Measurements from ENCODE around the gene HOXD13. TPM values are rescaled to one million over a fixed set of nuclear protein-coding genes. Genes with fewer than 3 reads are reported as not detected.

Gene HOXD13
- total RNA-seq, 1 experiment from 2014 or later = 0.36 TPM

- H3K4me1 ChIP-seq (ENCODE audit: insufficient read depth, low read length) = peaks cover 10% of the 10 kb centered on the region
- no peaks in the 10 kb centered on the region for H3K9me2 ChIP-seq (replicated peaks; ENCODE audit: low read length)
- no peak overlapping the region for H3K27ac ChIP-seq (ENCODE audit: low read length)
- POLR2A ChIA-PET (ENCODE audit: unreplicated experiment) = no interaction called here
- no peak overlapping the region for H3K4me2 ChIP-seq (ENCODE audit: low read length)
- H3F3A ChIP-seq (ENCODE audit: low read length, unreplicated experiment) = no peaks in the 10 kb centered on the region
- no peak overlapping the region for H3K4me3 ChIP-seq (ENCODE audit: low read length)
- CTCF ChIA-PET = no interaction called here
- H3K36me3 ChIP-seq (ENCODE audit: low read depth, low read length) = no peaks in the 10 kb centered on the region
- intact Hi-C loops (cut with micrococcal nuclease) = no loop called here
- BruUV-seq (replicated peaks) = no TSS peak
- TF ChIP-seq EZH2phosphoT487 (IDR thresholded peaks at IDR 0.05; ENCODE audit: borderline replicate concordance, low read length) (no peak), CTCF (conservative IDR thresholded peaks at IDR 0.05; ENCODE audit: low read depth, low read length) (no peak), EZH2 (IDR thresholded peaks at IDR 0.05; ENCODE audit: low read length, unreplicated experiment) (no peak)
- DNase-seq = no peak
- no peaks in the 10 kb centered on the region for H4K20me1 ChIP-seq (ENCODE audit: low read length)
- H2AFZ ChIP-seq (ENCODE audit: low read length) = no peak overlapping the region
- H3K9ac ChIP-seq (ENCODE audit: low read length) = no peak overlapping the region
- no peaks in the 10 kb centered on the region for H3K79me2 ChIP-seq (ENCODE audit: low read length)
- ATAC-seq = no peak
- peaks cover 15% of the 10 kb centered on the region for H3K27me3 ChIP-seq (ENCODE audit: low read length)
- no peaks in the 10 kb centered on the region for H3K9me3 ChIP-seq (ENCODE audit: low read length)
These were observed 10.7 kb downstream of the HOXD13 start for GRCh38 chr2:176103194-176103593.

GRCh38 chr2:176103742-176104315 is 11.3 kb downstream of the HOXD13 start:
- DNase-seq (no peak), ATAC-seq (no peak)
- TF ChIP-seq EZH2phosphoT487 (IDR thresholded peaks at IDR 0.05; ENCODE audit: borderline replicate concordance, low read length) (no peak), EZH2 (IDR thresholded peaks at IDR 0.05; ENCODE audit: low read length, unreplicated experiment) (no peak), CTCF (conservative IDR thresholded peaks at IDR 0.05; ENCODE audit: low read depth, low read length) (no peak)
- ChIA-PET CTCF (no interaction called here), POLR2A (ENCODE audit: unreplicated experiment) (no interaction called here)
- Histone ChIP-seq H2AFZ (ENCODE audit: low read length) (no peak overlapping the region), H3K9me2 (replicated peaks; ENCODE audit: low read length) (no peaks in the 10 kb centered on the region), H3K9ac (ENCODE audit: low read length) (no peak overlapping the region), H3K36me3 (ENCODE audit: low read depth, low read length) (no peaks in the 10 kb centered on the region), H3K4me3 (ENCODE audit: low read length) (no peak overlapping the region), H3K9me3 (ENCODE audit: low read length) (no peaks in the 10 kb centered on the region), H3K4me1 (ENCODE audit: insufficient read depth, low read length) (peaks cover 10% of the 10 kb centered on the region), H3K79me2 (ENCODE audit: low read length) (no peaks in the 10 kb centered on the region), H3F3A (ENCODE audit: low read length, unreplicated experiment) (no peaks in the 10 kb centered on the region), H4K20me1 (ENCODE audit: low read length) (no peaks in the 10 kb centered on the region), H3K27me3 (ENCODE audit: low read length) (peaks cover 15% of the 10 kb centered on the region), H3K27ac (ENCODE audit: low read length) (no peak overlapping the region), H3K4me2 (ENCODE audit: low read length) (peak overlapping the region; percentile 56)
- BruUV-seq (replicated peaks) = no TSS peak
- intact Hi-C loops (cut with micrococcal nuclease) = no loop called here

- H3K79me2 ChIP-seq (ENCODE audit: low read length) = no peaks in the 10 kb centered on the region
- no peaks in the 10 kb centered on the region for H3K9me3 ChIP-seq (ENCODE audit: low read length)
- BruUV-seq (replicated peaks) = no TSS peak
- H3K9ac ChIP-seq (ENCODE audit: low read length) = no peak overlapping the region
- DNase-seq (peak; percentile 59), ATAC-seq (peak; percentile 65)
- no peaks in the 10 kb centered on the region for H3F3A ChIP-seq (ENCODE audit: low read length, unreplicated experiment)
- peaks cover 10% of the 10 kb centered on the region for H3K4me1 ChIP-seq (ENCODE audit: insufficient read depth, low read length)
- intact Hi-C loops (cut with micrococcal nuclease) = no loop called here
- H3K36me3 ChIP-seq (ENCODE audit: low read depth, low read length) = no peaks in the 10 kb centered on the region
- TF ChIP-seq EZH2 (IDR thresholded peaks at IDR 0.05; ENCODE audit: low read length, unreplicated experiment) = no peak
- no peak for TF ChIP-seq EZH2phosphoT487 (IDR thresholded peaks at IDR 0.05; ENCODE audit: borderline replicate concordance, low read length)
- TF ChIP-seq CTCF (conservative IDR thresholded peaks at IDR 0.05; ENCODE audit: low read depth, low read length) = no peak
- H3K4me2 ChIP-seq (ENCODE audit: low read length) = peak overlapping the region; percentile 56
- ChIA-PET CTCF (no interaction called here), POLR2A (ENCODE audit: unreplicated experiment) (no interaction called here)
- H3K27ac ChIP-seq (ENCODE audit: low read length) = no peak overlapping the region
- peaks cover 15% of the 10 kb centered on the region for H3K27me3 ChIP-seq (ENCODE audit: low read length)
- H2AFZ ChIP-seq (ENCODE audit: low read length) = no peak overlapping the region
- no peak overlapping the region for H3K4me3 ChIP-seq (ENCODE audit: low read length)
- H4K20me1 ChIP-seq (ENCODE audit: low read length) = no peaks in the 10 kb centered on the region
- H3K9me2 ChIP-seq (replicated peaks; ENCODE audit: low read length) = no peaks in the 10 kb centered on the region
These were observed 12.0 kb downstream of the HOXD13 start for GRCh38 chr2:176104316-176105077.

Data from PC-3 (cell line).